KBM-7 (cell line): Measurements from ENCODE around the gene CLDN18.

Experiments used
- DNase-seq: peaks from one replicate; pipeline ENCODE4 v3.0.0-alpha.2; 2015
- in situ Hi-C: fragments of 300-500 bp; cut with MboI; formaldehyde crosslinking; loops from 2 replicates; pipeline ENCODE4 v1.14.3; 2020; ENCODE audit warnings: low sequenced_read_pairs, low pct_unique_long_range_greater_than_20kb, mixed read lengths

The CLDN18 gene

GRCh38 chr3:138082085-138082991, 72.4 kb downstream of the CLDN18 start:
- in situ Hi-C loops, result no loop called here
- DNase-seq, result no peak

GRCh38 chr3:138082992-138083386, 73.0 kb downstream of the CLDN18 start:
- in situ Hi-C loops, result no loop called here
- no peak for DNase-seq
